A673 (cell line): ENCODE results near the gene CDK5R2. TPM values are rescaled to one million over a fixed set of nuclear protein-coding genes. Genes with fewer than 3 reads are reported as not detected.

Experiments used
- BruUV-seq: library from RNA; stranded (reverse); fragments of 400-500 nt; replicated peaks from 2 replicates; lab custom pipeline; 2021; lab: Mats Ljungman, UMichigan
- CTCF ChIA-PET: fragments of 300-600 bp; sonication (Branson Sonifier 250); formaldehyde crosslinking; loops from one replicate; lab custom pipeline; 2022; ENCODE audit warnings: antibody characterized with exemption; lab: Charles Lee
- POLR2A ChIA-PET: fragments of 300-600 bp; sonication (Branson Sonifier 250); formaldehyde crosslinking; loops from one replicate; lab custom pipeline; 2022; ENCODE audit warnings: antibody characterized with exemption; ENCODE audit not compliant: low non-redundant PET; lab: Charles Lee
- DNase-seq: peaks from one replicate; pipeline ENCODE4 v3.0.0-alpha.2; 2015; ENCODE audit warnings: low spot score
- H3K27ac ChIP-seq: fragments of 200-600 bp; sonication (generic); 2 replicates; pipeline ENCODE4 v1.5.1; 2016; ENCODE audit warnings: mixed run types, low read depth, mild to moderate bottlenecking, mixed read lengths, antibody characterized with exemption, low read length; ENCODE audit not compliant: poor library complexity, severe bottlenecking
- H3K27me3 ChIP-seq: fragments of 200-600 bp; sonication (generic); replicated peaks from 2 replicates; pipeline ENCODE4 v1.6.1; 2017; ENCODE audit warnings: mixed run types, low read depth, mild to moderate bottlenecking, mixed read lengths, antibody characterized with exemption, low read length; ENCODE audit not compliant: insufficient read depth, poor library complexity
- H3K36me3 ChIP-seq: fragments of 200-600 bp; sonication (generic); 2 replicates; pipeline ENCODE4 v1.6.1; 2016; ENCODE audit warnings: mixed run types, mild to moderate bottlenecking, mixed read lengths, antibody characterized with exemption, low read length; ENCODE audit not compliant: insufficient read depth, poor library complexity, severe bottlenecking
- H3K4me1 ChIP-seq: fragments of 200-600 bp; sonication (generic); 2 replicates; pipeline ENCODE4 v1.6.1; 2017; ENCODE audit warnings: mixed run types, mild to moderate bottlenecking, mixed read lengths, antibody characterized with exemption, low read length; ENCODE audit not compliant: insufficient read depth, poor library complexity, severe bottlenecking
- H3K4me3 ChIP-seq: fragments of 200-600 bp; sonication (generic); 2 replicates; pipeline ENCODE4 v1.5.1; 2016; ENCODE audit warnings: low read depth, mixed run types, mild to moderate bottlenecking, mixed read lengths, low read length; ENCODE audit not compliant: poor library complexity, severe bottlenecking
- H3K9me3 ChIP-seq: fragments of 200-600 bp; sonication (generic); 2 replicates; pipeline ENCODE4 v1.6.1; 2016; ENCODE audit warnings: mixed run types, low read depth, mild to moderate bottlenecking, mixed read lengths, antibody characterized with exemption, low read length; ENCODE audit not compliant: poor library complexity, severe bottlenecking
- CTCF ChIP-seq: fragments of 300-800, 200-600 bp; sonication (generic); conservative IDR thresholded peaks from 2 replicates; pipeline ENCODE4 v1.5.1; 2017; ENCODE audit warnings: low read depth, mild to moderate bottlenecking, antibody characterized with exemption, low read length, moderate library complexity, mixed read lengths
- EZH2 ChIP-seq: fragments of 200-600 bp; sonication (generic); IDR thresholded peaks from 2 replicates; pipeline ENCODE4 v1.6.1; 2017; ENCODE audit warnings: borderline replicate concordance, low read depth, mild to moderate bottlenecking, mixed read lengths, antibody characterized with exemption, low read length; ENCODE audit not compliant: poor library complexity, severe bottlenecking
- intact Hi-C: fragments of 100-400 bp; cut with micrococcal nuclease; formaldehyde crosslinking; loops from one replicate; pipeline ENCODE4 v1.10.0; 2022; ENCODE audit not compliant: unreplicated experiment
- microRNA-seq: library from miRNA; unstranded; fragments of <30 nt; microRNA quantifications from one replicate; pipeline ENCODE4 v1.2.0, GENCODE V29; 2021
- total RNA-seq: library from RNA; stranded (reverse); gene quantifications from 2 replicates; pipeline ENCODE4 v1.2.3, GENCODE V29; 2021

Gene CDK5R2
- total RNA-seq, 1 experiment from 2014 or later, result 0.37 TPM

GRCh38 chr2:219010873-219011272 lies 51.4 kb downstream of the CDK5R2 start:
- no peak overlapping the region for H3K4me3 ChIP-seq
- no peaks in the 10 kb centered on the region for H3K36me3 ChIP-seq
- ChIA-PET CTCF (interaction anchor here (0.6 to 1.7 kb wide), 4 partner anchors 9 to 49 kb away, joined by 3 to 8 read pairs (median 5); no protein-coding TSS in a partner anchor), POLR2A (interaction anchor here (0.6 kb wide), 1 partner anchor 11 kb away, joined by 6 read pairs; no protein-coding TSS in a partner anchor)
- no peaks in the 10 kb centered on the region for H3K27me3 ChIP-seq
- no TSS peak for BruUV-seq
- intact Hi-C loops, result no loop called here
- no peak for DNase-seq
- no peaks in the 10 kb centered on the region for H3K9me3 ChIP-seq
- TF ChIP-seq EZH2 (no peak), CTCF (no peak)
- H3K4me1 ChIP-seq, result no peaks in the 10 kb centered on the region
- H3K27ac ChIP-seq, result no peak overlapping the region

Small RNAs within 50 kb of the gene (microRNA-seq; reads per million reads assigned to microRNA genes)
- 27.5 reads per million, percentile 48 among the genes with 10 or more reads in this experiment for gene MIR375

Other genes starting within 250 kb of the CDK5R2 start
- 91.8 and 100 TPM in 2 replicates for gene TTLL4, start 248.8 kb upstream of the CDK5R2 start, total RNA-seq
- 1.2 TPM in 2 replicates for gene CYP27A1, start 177.5 kb upstream of the CDK5R2 start, total RNA-seq
- gene PRKAG3, start 127.9 kb upstream of the CDK5R2 start, total RNA-seq, result not detected in 2 replicates
- gene WNT6, start 99.9 kb upstream of the CDK5R2 start, total RNA-seq, result not detected in 2 replicates
- gene WNT10A, start 78.8 kb upstream of the CDK5R2 start, total RNA-seq, result 0.47 and 0.81 TPM in 2 replicates
- gene FEV, start 25.5 kb downstream of the CDK5R2 start, total RNA-seq, result 8.0 and 12.6 TPM in 2 replicates
- gene CRYBA2, start 33.8 kb downstream of the CDK5R2 start, total RNA-seq, result 1.1 and 1.3 TPM in 2 replicates
- 0.13 and 0.83 TPM in 2 replicates for gene CFAP65, start 81.8 kb downstream of the CDK5R2 start, total RNA-seq
- gene IHH, start 101.3 kb downstream of the CDK5R2 start, total RNA-seq, result 0.15 TPM in 2 replicates
- 16.6 and 18.0 TPM in 2 replicates for gene NHEJ1, start 201.1 kb downstream of the CDK5R2 start, total RNA-seq
- gene SLC23A3, start 210.4 kb downstream of the CDK5R2 start, total RNA-seq, result 1.9 and 2.2 TPM in 2 replicates
- 38.0 and 40.3 TPM in 2 replicates for gene CNPPD1, start 217.3 kb downstream of the CDK5R2 start, total RNA-seq
- gene RETREG2, start 218.6 kb downstream of the CDK5R2 start, total RNA-seq, result 53.1 and 59.0 TPM in 2 replicates
- 20.0 and 23.7 TPM in 2 replicates for gene ZFAND2B, start 247.1 kb downstream of the CDK5R2 start, total RNA-seq